Gastroesophageal sphincter (tissue), 3 donors: ENCODE results near the gene OR10D3.

Experiments used
- EP300 ChIP-seq: sonication (generic); formaldehyde crosslinking; IDR thresholded peaks from one replicate; pipeline ENCODE4 v1.6.1; 2017; ENCODE audit warnings: antibody characterized with exemption, mild to moderate bottlenecking
- POLR2AphosphoS5 ChIP-seq: sonication (generic); formaldehyde crosslinking; IDR thresholded peaks from one replicate; pipeline ENCODE4 v1.6.1; 2017; ENCODE audit warnings: antibody characterized with exemption
- TF ChIP-seq, protein P1 (sequence below), 4 experiments: fragments of 200-600 bp in 2 of 4; fragments of 450-650 bp in 2 of 4; sonication (generic) in 1 of 4; IDR thresholded peaks; one replicate each; pipeline ENCODE4 v1.5.1; 2017 to 2019; ENCODE audit warnings: antibody characterized with exemption in 4 of 4, mild to moderate bottlenecking in 2 of 4, moderate library complexity in 2 of 4

- TF ChIP-seq, protein P1, sequence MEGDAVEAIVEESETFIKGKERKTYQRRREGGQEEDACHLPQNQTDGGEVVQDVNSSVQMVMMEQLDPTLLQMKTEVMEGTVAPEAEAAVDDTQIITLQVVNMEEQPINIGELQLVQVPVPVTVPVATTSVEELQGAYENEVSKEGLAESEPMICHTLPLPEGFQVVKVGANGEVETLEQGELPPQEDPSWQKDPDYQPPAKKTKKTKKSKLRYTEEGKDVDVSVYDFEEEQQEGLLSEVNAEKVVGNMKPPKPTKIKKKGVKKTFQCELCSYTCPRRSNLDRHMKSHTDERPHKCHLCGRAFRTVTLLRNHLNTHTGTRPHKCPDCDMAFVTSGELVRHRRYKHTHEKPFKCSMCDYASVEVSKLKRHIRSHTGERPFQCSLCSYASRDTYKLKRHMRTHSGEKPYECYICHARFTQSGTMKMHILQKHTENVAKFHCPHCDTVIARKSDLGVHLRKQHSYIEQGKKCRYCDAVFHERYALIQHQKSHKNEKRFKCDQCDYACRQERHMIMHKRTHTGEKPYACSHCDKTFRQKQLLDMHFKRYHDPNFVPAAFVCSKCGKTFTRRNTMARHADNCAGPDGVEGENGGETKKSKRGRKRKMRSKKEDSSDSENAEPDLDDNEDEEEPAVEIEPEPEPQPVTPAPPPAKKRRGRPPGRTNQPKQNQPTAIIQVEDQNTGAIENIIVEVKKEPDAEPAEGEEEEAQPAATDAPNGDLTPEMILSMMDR (IDR thresholded peaks at IDR 0.05) = no peak
- TF ChIP-seq EP300 (no peak), POLR2AphosphoS5 (no peak)
Observed at GRCh38 chr11:124211321-124211720, 28.2 kb downstream of the OR10D3 start.
